HepG2 (cell line): Measurements from ENCODE around the gene SIK3. TPM values are rescaled to one million over a fixed set of nuclear protein-coding genes. Genes with fewer than 3 reads are reported as not detected.

ENCODE experiments used
- ATRX ChIP-seq: sonication (generic); formaldehyde crosslinking; IDR thresholded peaks from 2 replicates; pipeline ENCODE4 v1.4.0; 2020; ENCODE audit warnings: missing genetic modification reagents, borderline replicate concordance
- BCL3 ChIP-seq: sonication (generic); formaldehyde crosslinking; IDR thresholded peaks from 2 replicates; pipeline ENCODE4 v1.5.1; 2020; ENCODE audit warnings: mild to moderate bottlenecking, missing genetic modification reagents, moderate library complexity
- BHLHE40 ChIP-seq: IDR thresholded peaks from 2 replicates; pipeline ENCODE4 v1.6.1; 2011; ENCODE audit warnings: low read length, improper control_type of control experiment
- FOSL2 ChIP-seq: sonication (generic); formaldehyde crosslinking; IDR thresholded peaks from 2 replicates; pipeline ENCODE4 v1.4.0; 2020; ENCODE audit warnings: missing genetic modification reagents
- HNRNPLL ChIP-seq: fragments of 200-400 bp; formaldehyde crosslinking; IDR thresholded peaks from 2 replicates; pipeline ENCODE4 v1.6.1; 2017; ENCODE audit warnings: mild to moderate bottlenecking, low read depth, low read length; ENCODE audit not compliant: poor library complexity, severe bottlenecking
- JUN ChIP-seq: sonication (generic); formaldehyde crosslinking; IDR thresholded peaks from 2 replicates; pipeline ENCODE4 v1.4.0; 2020; ENCODE audit warnings: mild to moderate bottlenecking, missing genetic modification reagents
- MXI1 ChIP-seq: IDR thresholded peaks from 3 replicates; pipeline ENCODE4 v1.6.1; 2012; ENCODE audit warnings: low read depth, low read length, inconsistent platforms, borderline replicate concordance
- PAX8 ChIP-seq: sonication (generic); formaldehyde crosslinking; IDR thresholded peaks from 2 replicates; pipeline ENCODE4 v1.8.0; 2022; ENCODE audit warnings: mild to moderate bottlenecking, missing genetic modification reagents, borderline replicate concordance
- PRDM15 ChIP-seq: sonication (generic); formaldehyde crosslinking; IDR thresholded peaks from 2 replicates; pipeline ENCODE4 v1.4.0; 2020; ENCODE audit warnings: missing genetic modification reagents
- ZNF225 ChIP-seq: sonication (generic); formaldehyde crosslinking; IDR thresholded peaks from 2 replicates; pipeline ENCODE4 v1.4.0; 2020; ENCODE audit warnings: mild to moderate bottlenecking, missing genetic modification reagents
- ZNF318 ChIP-seq: sonication (generic); formaldehyde crosslinking; IDR thresholded peaks from 2 replicates; pipeline ENCODE4 v1.4.0; 2020; ENCODE audit warnings: mild to moderate bottlenecking, missing genetic modification reagents
- ZNF329 ChIP-seq: sonication (generic); formaldehyde crosslinking; IDR thresholded peaks from 2 replicates; pipeline ENCODE4 v1.9.0; 2021; ENCODE audit warnings: low read depth, mild to moderate bottlenecking, missing genetic modification reagents
- ZNF879 ChIP-seq: sonication (generic); formaldehyde crosslinking; IDR thresholded peaks from 2 replicates; pipeline ENCODE4 v1.8.1; 2023; ENCODE audit warnings: missing genetic modification reagents
- ZSCAN20 ChIP-seq: sonication (generic); formaldehyde crosslinking; IDR thresholded peaks from 2 replicates; pipeline ENCODE4 v1.4.0; 2020; ENCODE audit warnings: missing genetic modification reagents, mild to moderate bottlenecking, borderline replicate concordance
- ZSCAN21 ChIP-seq: sonication (generic); formaldehyde crosslinking; IDR thresholded peaks from 2 replicates; pipeline ENCODE4 v1.8.0; 2022; ENCODE audit warnings: mild to moderate bottlenecking, missing genetic modification reagents, moderate library complexity, borderline replicate concordance
- polyA plus RNA-seq, 8 experiments: library from polyadenylated mRNA; depleted of rRNA in 3 of 8; stranded (reverse) in 7 of 8; unstranded in 1 of 8; fragments of >200 nt; fragmentation: Illumina TruSeq in 4 of 8; extraction: Trizol in 4 of 8; gene quantifications; 2 replicates each; pipeline versions ENCODE4 v1.2.1 to v1.2.3, GENCODE V29; 2011 to 2016; ENCODE audit warnings: low read depth in 4 of 8, missing spikeins in 1 of 8, mixed read lengths in 1 of 8; ENCODE audit not compliant: insufficient read depth in 1 of 8
- total RNA-seq, 5 experiments: library from RNA; depleted of rRNA; stranded (reverse); fragments of >200 nt; fragmentation: Illumina TruSeq; extraction: Trizol; gene quantifications; 2 replicates each; pipeline ENCODE4 v1.2.3, GENCODE V29; 2016; ENCODE audit warnings: low read depth in 1 of 5

SIK3 gene
- total and polyA plus RNA-seq, 2 of the 13 experiments (the other 11 are each of a cell fraction or from before 2014, with no cell fraction given), result 5.7 to 9.8 TPM

DNA sequence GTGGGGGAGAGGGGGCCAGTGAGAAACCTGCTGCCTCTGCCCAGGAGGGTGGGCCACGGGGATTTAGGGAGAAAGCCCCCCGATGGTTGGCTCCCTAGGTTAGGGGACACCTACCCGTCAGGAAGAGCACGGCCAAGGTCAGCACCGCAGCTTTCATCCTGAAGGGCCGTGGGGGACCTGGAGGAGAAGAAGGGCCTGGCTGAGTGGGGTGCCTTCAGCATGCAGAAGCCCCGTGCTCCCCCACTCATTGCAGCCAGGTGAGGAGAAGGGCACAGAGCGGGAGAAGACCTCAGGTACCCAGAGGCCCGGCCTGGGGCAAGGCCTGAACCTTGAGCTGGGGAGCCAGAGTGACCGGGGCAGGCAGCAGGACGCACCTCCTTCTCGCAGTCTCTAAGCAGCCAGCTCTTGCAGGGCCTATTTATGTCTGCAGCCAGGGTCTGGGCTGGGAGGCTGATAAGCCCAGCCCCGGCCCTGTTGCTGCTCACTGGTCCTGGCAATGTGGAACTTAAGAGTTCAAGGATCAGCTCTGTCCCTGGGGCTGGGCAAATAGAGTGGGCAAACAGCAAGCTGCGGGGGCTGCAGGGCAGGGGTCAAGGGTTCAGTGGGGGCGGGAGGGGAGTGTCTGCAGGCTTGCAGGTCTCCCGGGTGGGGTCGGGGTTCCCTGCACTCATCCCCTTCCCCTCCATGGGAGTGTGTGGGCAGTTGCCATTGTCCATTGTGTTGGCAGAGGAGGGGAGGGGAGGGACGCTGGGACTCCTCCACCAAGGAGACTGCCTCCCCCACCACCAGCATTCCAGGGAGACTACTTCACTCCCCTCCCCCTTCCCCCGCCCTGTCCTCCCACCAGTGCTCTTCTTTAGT is 260.8 kb downstream of the SIK3 start, which contains the start of gene APOA1 (continued):
- TF ChIP-seq ZNF329 (CRISPR knock-in tag) (peak; percentile 82), BHLHE40 (0 out of 2 replicates have a peak, but pooled peaks have one; percentile 8), HNRNPLL (peak; percentile 57), ZSCAN21 (CRISPR knock-in tag) (peak; percentile 78), PAX8 (CRISPR knock-in tag) (no peak; the same call in 1 of the 2 replicates), ZNF879 (peak; percentile 92; the same call in 1 of the 2 replicates), ATRX (no peak), MXI1 (peak; percentile 72; the same call in 2 of the 3 replicates), JUN (CRISPR knock-in tag) (no peak; the same call in 1 of the 2 replicates), FOSL2 (CRISPR knock-in tag) (peak; percentile 68), BCL3 (peak; percentile 77; the same call in 1 of the 2 replicates), ZNF225 (CRISPR knock-in tag) (no peak; the same call in 1 of the 2 replicates), ZNF318 (CRISPR knock-in tag) (no peak), PRDM15 (CRISPR knock-in tag) (0 out of 2 replicates have a peak, but pooled peaks have one; percentile 29), ZSCAN20 (peak; percentile 87)
